Right forelimb (tissue), 1 donor: Measurements from ENCODE around the gene DLG2.
"Not testable (repeated sequence)": the region's sequence is repeated elsewhere in the genome, so short reads cannot be mapped to it uniquely, and the experiment has no call there.

Experiments used
- DNase-seq: peaks from one replicate; pipeline ENCODE4 v3.0.0-alpha.2; 2018

Gene DLG2

GRCh38 chr11:83642500-83642899 lies 1984.6 kb downstream of the DLG2 start:
- no peak for DNase-seq

- DNase-seq, result peak; percentile 69
These were observed 1985.6 kb downstream of the DLG2 start for GRCh38 chr11:83641511-83641910.

GRCh38 chr11:83639995-83640758 lies 1987.0 kb downstream of the DLG2 start:
- DNase-seq, result no peak

GRCh38 chr11:83635166-83635565 lies 1992.0 kb downstream of the DLG2 start:
- DNase-seq, result no peak

- no peak for DNase-seq
These were observed 1996.9 kb downstream of the DLG2 start for GRCh38 chr11:83630211-83630610.

- DNase-seq, result no peak
These were observed 1997.4 kb downstream of the DLG2 start for GRCh38 chr11:83629775-83630174.

- no peak for DNase-seq
These were observed 1998.4 kb downstream of the DLG2 start for GRCh38 chr11:83628622-83629355.

GRCh38 chr11:83625336-83625735 lies 2001.8 kb downstream of the DLG2 start:
- no peak for DNase-seq

- no peak for DNase-seq
These were observed 2009.5 kb downstream of the DLG2 start for GRCh38 chr11:83617671-83618070.

GRCh38 chr11:83613767-83614121 lies 2013.4 kb downstream of the DLG2 start:
- DNase-seq, result no peak

- DNase-seq, result no peak
These were observed 2014.0 kb downstream of the DLG2 start for GRCh38 chr11:83612891-83613766.

GRCh38 chr11:83611600-83611999 lies 2015.5 kb downstream of the DLG2 start:
- DNase-seq, result no peak

- no peak for DNase-seq
These were observed 2016.1 kb downstream of the DLG2 start for GRCh38 chr11:83611031-83611430.

- DNase-seq, result no peak
These were observed 2018.0 kb downstream of the DLG2 start for GRCh38 chr11:83609191-83609590.

GRCh38 chr11:83608571-83608970 lies 2018.6 kb downstream of the DLG2 start:
- no peak for DNase-seq

- DNase-seq, result no peak
These were observed 2025.1 kb downstream of the DLG2 start for GRCh38 chr11:83601914-83602527.

- no peak for DNase-seq
These were observed 2025.8 kb downstream of the DLG2 start for GRCh38 chr11:83601201-83601913.

GRCh38 chr11:83600661-83601060 lies 2026.5 kb downstream of the DLG2 start:
- DNase-seq, result no peak

- DNase-seq, result no peak
These were observed 2028.1 kb downstream of the DLG2 start for GRCh38 chr11:83599066-83599465.

- DNase-seq, result not testable (repeated sequence)
These were observed 2039.3 kb downstream of the DLG2 start for GRCh38 chr11:83587797-83588196.

GRCh38 chr11:83583757-83584366 lies 2043.3 kb downstream of the DLG2 start:
- no peak for DNase-seq

GRCh38 chr11:83574519-83574918 lies 2052.6 kb downstream of the DLG2 start:
- DNase-seq, result no peak
